GM12872 (cell line): Measurements from ENCODE around the gene HBB.

Source experiments
- TF ChIP-seq, protein P1 (sequence below): IDR thresholded peaks from 3 replicates; pipeline ENCODE4 v1.5.1; 2011; ENCODE audit warnings: low read depth, mild to moderate bottlenecking, low read length, moderate library complexity; ENCODE audit not compliant: insufficient read depth

The HBB gene

DNA sequence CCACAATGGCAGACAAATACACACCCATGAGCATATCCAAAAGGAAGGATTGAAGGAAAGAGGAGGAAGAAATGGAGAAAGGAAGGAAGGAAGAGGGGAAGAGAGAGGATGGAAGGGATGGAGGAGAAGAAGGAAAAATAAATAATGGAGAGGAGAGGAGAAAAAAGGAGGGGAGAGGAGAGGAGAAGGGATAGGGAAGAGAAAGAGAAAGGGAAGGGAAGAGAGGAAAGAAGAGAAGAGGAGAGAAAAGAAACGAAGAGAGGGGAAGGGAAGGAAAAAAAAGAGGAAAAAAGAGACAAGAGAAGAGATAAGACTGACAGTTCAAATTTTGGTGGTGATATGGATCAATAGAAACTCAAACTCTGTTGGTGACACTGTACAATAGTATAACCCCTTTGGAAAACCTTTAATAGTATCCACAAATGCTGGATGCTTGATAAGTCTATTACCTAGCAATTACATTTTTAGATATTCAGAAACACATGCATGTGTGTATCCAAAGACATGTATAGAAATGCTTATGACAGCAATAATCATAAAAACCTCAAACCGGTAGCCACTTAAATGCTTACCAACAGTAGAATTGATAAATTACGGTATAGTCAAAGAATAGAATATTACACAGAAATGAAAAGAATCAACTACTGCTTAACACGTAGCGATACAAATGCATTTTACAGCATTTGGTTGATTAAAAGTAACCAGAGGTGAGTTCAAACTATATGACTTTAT, 8.7 kb upstream of the HBB start:
- TF ChIP-seq, protein P1, sequence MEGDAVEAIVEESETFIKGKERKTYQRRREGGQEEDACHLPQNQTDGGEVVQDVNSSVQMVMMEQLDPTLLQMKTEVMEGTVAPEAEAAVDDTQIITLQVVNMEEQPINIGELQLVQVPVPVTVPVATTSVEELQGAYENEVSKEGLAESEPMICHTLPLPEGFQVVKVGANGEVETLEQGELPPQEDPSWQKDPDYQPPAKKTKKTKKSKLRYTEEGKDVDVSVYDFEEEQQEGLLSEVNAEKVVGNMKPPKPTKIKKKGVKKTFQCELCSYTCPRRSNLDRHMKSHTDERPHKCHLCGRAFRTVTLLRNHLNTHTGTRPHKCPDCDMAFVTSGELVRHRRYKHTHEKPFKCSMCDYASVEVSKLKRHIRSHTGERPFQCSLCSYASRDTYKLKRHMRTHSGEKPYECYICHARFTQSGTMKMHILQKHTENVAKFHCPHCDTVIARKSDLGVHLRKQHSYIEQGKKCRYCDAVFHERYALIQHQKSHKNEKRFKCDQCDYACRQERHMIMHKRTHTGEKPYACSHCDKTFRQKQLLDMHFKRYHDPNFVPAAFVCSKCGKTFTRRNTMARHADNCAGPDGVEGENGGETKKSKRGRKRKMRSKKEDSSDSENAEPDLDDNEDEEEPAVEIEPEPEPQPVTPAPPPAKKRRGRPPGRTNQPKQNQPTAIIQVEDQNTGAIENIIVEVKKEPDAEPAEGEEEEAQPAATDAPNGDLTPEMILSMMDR: no peak

DNA sequence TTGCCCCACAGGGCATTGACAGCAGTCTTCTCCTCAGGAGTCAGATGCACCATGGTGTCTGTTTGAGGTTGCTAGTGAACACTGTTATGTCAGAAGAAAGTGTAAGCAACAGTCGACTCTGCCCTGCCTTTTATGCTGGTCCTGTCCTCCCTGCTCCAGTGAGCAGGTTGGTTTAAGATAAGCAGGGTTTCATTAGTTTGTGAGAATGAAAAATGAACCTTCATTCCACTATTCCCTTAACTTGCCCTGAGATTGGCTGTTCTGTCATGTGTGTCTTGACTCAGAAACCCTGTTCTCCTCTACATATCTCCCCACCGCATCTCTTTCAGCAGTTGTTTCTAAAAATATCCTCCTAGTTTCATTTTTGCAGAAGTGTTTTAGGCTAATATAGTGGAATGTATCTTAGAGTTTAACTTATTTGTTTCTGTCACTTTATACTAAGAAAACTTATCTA, 7.5 kb upstream of the HBB start, which contains the start of gene HBD:
Gene HBD (minus strand): TSS at position 103 of the 454 bp plus-strand sequence. CDS start 50 bp downstream, at position 53.
- TF ChIP-seq, protein P1: no peak

DNA sequence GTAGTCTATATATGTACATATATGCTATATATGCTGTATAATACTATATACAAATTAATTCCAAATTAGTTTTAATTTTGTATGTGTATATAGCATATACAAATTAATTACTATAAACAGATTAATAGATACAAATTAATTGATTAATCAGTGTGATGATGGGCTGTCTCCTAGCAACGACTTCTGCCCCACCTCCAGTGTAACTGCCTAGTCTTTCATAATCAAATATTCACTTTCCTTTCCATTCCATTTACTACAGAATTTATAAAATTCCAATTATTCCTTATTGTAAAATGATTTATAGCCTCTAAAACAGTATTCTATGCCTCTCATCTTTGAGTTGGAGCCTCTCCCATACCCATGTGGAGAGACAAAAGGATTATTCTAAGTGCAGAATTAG, 6.4 kb upstream of the HBB start:
- TF ChIP-seq, protein P1: no peak

DNA sequence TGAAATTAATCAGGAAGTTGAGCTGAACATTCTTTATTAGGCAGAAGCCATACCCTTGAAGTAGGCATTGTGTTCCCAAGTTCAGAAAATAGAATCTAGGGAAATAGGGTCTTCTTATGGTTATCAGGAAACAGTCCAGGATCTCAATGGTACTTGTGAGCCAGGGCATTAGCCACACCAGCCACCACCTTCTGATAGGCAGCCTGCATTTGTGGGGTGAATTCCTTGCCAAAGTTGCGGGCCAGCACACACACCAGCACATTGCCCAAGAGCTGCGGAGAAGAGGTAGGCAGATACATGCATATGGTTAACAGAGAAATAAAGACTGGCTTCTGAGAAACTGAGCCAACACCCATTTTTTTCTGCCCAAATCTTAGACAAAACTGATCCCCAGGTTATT, 6.0 kb upstream of the HBB start:
- TF ChIP-seq, protein P1: no peak

DNA sequence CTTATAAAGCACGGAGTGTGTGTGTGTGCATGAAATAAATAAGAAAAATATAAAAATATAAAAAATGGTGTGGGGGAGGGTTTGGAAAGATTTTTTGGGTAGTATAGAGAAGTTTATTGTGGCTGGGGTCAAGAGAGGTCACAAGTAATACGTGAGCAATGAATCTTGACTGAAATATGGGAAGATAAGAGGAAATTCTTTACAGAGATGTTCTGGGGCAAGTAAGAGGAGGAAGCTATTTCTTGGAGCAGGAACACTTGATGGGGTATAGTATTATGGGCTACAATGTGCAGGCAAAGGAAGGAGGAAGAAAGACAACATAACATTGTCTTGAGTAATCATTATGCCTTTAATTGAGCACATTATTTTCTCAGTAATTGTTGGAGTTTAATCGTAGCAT, 5.3 kb upstream of the HBB start:
- TF ChIP-seq, protein P1: no peak

DNA sequence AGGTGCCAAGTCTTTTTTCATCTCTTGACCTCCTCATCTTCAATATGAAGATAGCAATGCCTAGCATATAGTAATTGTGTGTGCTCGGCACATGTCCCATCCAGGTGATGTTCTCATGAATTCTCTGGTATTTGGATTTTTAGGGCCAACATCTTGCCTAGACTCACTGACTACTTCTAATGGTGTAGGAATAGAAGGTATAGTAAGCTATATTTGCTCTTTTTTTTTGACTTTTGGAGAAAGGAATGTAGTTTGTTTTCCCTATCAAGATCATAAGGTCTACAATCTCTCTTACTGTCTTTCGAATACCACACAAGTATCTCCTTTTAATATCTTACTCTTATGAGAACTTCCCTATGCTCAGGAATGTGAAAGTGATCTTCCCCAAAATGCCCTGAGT, 4.2 kb upstream of the HBB start:
- TF ChIP-seq, protein P1: no peak

DNA sequence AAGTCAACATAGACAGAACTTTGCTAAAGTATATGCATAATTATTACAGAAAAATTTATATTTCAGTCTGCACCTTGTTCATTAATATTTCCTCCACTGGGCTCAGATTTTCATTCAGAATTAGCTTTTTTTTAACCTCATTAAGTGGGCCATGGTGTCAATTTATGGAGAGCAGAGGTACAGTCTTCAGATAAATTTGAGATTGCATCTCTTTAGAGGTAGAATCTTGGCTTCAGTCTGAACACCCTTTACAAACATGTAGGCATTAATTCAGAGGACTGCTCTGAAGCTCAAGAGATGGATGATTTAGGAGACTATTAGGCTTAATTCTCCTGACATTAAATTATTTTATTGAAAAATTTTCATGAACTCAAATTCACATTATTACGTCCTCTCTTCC, 3.4 kb upstream of the HBB start:
- TF ChIP-seq, protein P1: no peak

DNA sequence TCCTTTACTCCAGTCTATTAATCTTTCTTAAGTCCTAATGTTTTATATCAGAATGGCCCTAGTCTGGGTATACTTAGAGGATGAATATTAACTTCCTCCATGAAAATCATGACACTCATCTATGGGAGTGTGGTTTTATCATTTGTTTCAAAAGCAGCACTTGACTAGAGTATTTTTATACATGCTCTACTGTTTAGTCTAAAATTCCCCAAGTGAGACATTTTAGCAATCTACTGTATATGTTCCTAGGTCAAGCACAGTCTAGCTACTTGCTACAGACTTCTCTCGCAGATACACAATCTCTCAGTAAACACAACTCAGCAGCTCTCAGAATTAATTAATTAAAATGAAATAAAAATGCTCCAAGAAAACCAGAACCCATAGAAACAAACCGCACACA, 2.9 kb upstream of the HBB start:
- TF ChIP-seq, protein P1: no peak
